Astrocyte of the spinal cord (primary cell): Measurements from ENCODE around the gene YIPF5.

ENCODE experiments used
- DNase-seq: peaks from one replicate; pipeline ENCODE4 v3.0.0; 2011; ENCODE audit warnings: low read depth, low spot score
- H3K4me3 ChIP-seq: 2 replicates; pipeline ENCODE4 v1.5.1; 2011; ENCODE audit warnings: low read depth, mild to moderate bottlenecking, low read length, moderate library complexity
- CTCF ChIP-seq: IDR thresholded peaks from 2 replicates; pipeline ENCODE4 v1.5.1; 2012; ENCODE audit warnings: low read depth, mild to moderate bottlenecking, low read length, inconsistent platforms
- in situ Hi-C: cut with HindIII; loops from 2 replicates; pipeline ENCODE4 v1.10.0; 2017; ENCODE audit warnings: low sequenced_read_pairs

The YIPF5 gene

DNA sequence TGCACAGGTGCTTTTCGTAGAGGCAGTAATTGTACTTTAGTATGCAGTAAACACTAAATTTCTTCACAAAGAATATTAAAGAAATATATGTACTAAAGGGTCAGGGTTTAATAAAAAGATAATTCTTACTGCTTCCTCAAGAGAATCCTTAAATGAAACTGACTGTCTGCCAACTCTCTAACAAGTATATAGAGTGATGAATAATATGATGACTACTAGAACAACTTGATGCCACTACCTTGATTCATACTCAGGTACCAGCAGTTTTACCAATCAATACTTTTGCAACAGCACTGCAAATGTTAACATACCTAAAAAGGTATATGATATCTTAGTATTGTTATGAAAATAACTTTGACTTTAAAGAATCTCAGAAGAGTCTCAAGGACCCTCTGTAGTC, 3.8 kb downstream of the YIPF5 start:
- in situ Hi-C loops, result no loop called here
- TF ChIP-seq CTCF, result no peak
- DNase-seq, result no peak
- H3K4me3 ChIP-seq, result no peak overlapping the region

DNA sequence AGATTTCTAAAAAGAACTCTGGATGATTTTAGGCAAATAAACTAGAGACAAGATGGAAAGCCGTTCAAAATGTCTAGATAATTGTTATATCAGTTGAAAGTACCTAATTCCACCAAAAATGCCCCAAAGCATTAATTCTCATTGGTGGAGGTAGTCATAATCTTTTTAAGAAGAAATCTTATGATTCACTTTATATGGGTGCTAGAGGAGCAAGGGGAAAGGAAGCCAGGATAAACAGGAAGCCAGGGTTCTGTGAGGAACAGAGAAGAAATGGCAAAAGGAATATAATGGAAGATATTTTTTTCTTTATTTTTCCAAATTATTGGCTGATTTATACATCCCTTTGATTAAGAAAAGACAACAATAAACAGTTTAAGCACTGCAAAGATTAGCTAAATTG, 7.8 kb downstream of the YIPF5 start:
- no peak for DNase-seq
- in situ Hi-C loops, result no loop called here
- H3K4me3 ChIP-seq, result no peak overlapping the region
- no peak for TF ChIP-seq CTCF

GRCh38 chr5:144156767-144157171, 13.7 kb downstream of the YIPF5 start:
- no peak overlapping the region for H3K4me3 ChIP-seq
- in situ Hi-C loops, result no loop called here
- no peak for TF ChIP-seq CTCF
- DNase-seq, result peak; percentile 17

- no peak for TF ChIP-seq CTCF
- no peak for DNase-seq
- H3K4me3 ChIP-seq, result no peak overlapping the region
- in situ Hi-C loops, result no loop called here
Observed at GRCh38 chr5:144151026-144151425, 19.4 kb downstream of the YIPF5 start.

DNA sequence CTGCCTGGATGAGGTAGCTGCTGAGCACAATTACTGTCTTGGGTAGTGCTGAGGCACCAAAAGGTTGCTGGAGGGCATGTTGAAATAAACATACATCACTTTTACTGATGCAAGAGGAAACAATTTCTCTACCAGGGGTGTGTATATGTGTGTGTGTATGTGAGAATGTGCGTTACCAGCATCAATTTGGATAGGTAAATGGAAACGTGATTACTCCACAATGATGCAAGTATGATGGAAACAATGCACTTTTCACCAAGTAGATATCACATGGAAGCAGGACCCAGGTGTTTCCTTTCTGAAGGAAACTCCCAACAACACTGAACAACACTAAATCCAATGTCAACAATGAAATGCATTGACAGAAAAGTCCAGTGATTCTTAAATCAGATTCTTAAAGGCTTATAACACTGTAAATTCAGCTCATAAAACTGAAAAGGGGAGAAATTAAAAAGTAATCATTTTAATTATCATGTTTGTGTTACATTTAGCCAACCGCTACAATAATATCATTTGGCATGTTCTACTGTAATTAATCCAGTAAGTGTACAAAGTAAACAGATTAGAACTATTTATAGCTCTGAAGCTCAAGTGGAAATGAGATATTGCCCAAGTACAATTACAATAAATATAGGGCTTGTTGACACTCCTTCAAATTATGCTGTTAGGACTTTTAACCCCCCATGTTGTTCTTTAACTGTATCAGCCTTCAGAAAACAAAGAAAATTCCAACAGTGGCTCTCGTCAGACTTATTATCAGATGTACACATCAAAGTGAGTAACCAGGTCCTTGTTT, 25.3 kb downstream of the YIPF5 start:
- H3K4me3 ChIP-seq, result no peak overlapping the region
- DNase-seq, result no peak
- TF ChIP-seq CTCF, result no peak
- in situ Hi-C loops, result no loop called here

DNA sequence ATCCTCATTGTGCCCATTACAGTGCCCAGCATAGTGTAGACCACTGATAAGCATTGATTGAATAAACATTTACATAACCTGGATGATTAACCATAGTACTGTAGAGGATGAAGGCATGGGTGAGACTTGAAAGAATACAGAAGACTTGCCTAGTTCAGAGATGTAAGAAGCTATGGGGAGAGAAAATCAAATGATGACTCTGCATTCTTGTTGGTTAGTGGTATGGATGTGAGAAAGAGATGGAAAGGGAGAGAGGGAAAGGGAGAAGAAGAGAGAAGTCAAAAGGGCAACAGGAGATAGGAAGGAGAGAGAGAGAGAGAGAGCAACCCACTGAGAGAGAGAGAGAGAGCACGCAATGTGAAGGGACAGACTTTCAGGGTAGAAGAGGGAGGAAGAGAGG, 26.8 kb downstream of the YIPF5 start:
- DNase-seq, result no peak
- in situ Hi-C loops, result no loop called here
- TF ChIP-seq CTCF, result no peak
- no peak overlapping the region for H3K4me3 ChIP-seq
